Fibroblast of mammary gland (primary cell): ENCODE measurements around the gene SORCS2.

Experiments used
- DNase-seq: peaks from one replicate; pipeline ENCODE4 v3.0.0-alpha.2; 2010; ENCODE audit warnings: low read depth
- H3K4me3 ChIP-seq: 2 replicates; pipeline ENCODE4 v1.5.1; 2011; ENCODE audit warnings: low read depth, mild to moderate bottlenecking, low read length, moderate library complexity; ENCODE audit not compliant: control insufficient read depth
- CTCF ChIP-seq: conservative IDR thresholded peaks from 2 replicates; pipeline ENCODE4 v1.5.1; 2011; ENCODE audit warnings: low read depth, low read length, inconsistent platforms; ENCODE audit not compliant: control insufficient read depth, insufficient read depth

The SORCS2 gene

GRCh38 chr4:7344636-7345155, 152.4 kb downstream of the SORCS2 start:
- H3K4me3 ChIP-seq: no peak overlapping the region
- TF ChIP-seq CTCF: no peak
- DNase-seq: no peak

GRCh38 chr4:7347981-7348380, 155.6 kb downstream of the SORCS2 start:
- TF ChIP-seq CTCF: no peak
- DNase-seq: no peak
- H3K4me3 ChIP-seq: no peak overlapping the region

GRCh38 chr4:7348946-7349900, 156.9 kb downstream of the SORCS2 start:
- DNase-seq: no peak
- no peak overlapping the region for H3K4me3 ChIP-seq
- TF ChIP-seq CTCF: no peak

- TF ChIP-seq CTCF: no peak
Observed at GRCh38 chr4:7350396-7350795, 158.1 kb downstream of the SORCS2 start.

GRCh38 chr4:7351014-7351413, 158.7 kb downstream of the SORCS2 start:
- no peak overlapping the region for H3K4me3 ChIP-seq
- no peak for TF ChIP-seq CTCF
- DNase-seq: no peak

More at GRCh38 chr4:7350396-7350795, 158.1 kb downstream of the SORCS2 start:
- H3K4me3 ChIP-seq: no peak overlapping the region
- no peak for DNase-seq

- H3K4me3 ChIP-seq: no peak overlapping the region
- DNase-seq: no peak
- TF ChIP-seq CTCF: no peak
Observed at GRCh38 chr4:7352486-7352885, 160.1 kb downstream of the SORCS2 start.
